Trophoblast cell (in vitro differentiated cells and primary cell): Measurements from ENCODE around the gene TCTN1.

Source experiments
- DNase-seq, 2 donors: peaks; one replicate each; pipeline ENCODE4 v3.0.0-alpha.2; 2016
- H2AFZ ChIP-seq: 2 replicates; pipeline ENCODE4 v1.6.1; 2013; ENCODE audit warnings: low read length, moderate library complexity, mild to moderate bottlenecking; ENCODE audit not compliant: insufficient read depth, poor library complexity
- H2AK5ac ChIP-seq: 2 replicates; pipeline ENCODE4 v1.6.1; 2013; ENCODE audit warnings: mild to moderate bottlenecking, low read length
- H2BK120ac ChIP-seq: 2 replicates; pipeline ENCODE4 v1.6.1; 2013; ENCODE audit warnings: low read length, mild to moderate bottlenecking, moderate library complexity; ENCODE audit not compliant: insufficient read depth, poor library complexity
- H2BK12ac ChIP-seq: 2 replicates; pipeline ENCODE4 v1.6.1; 2013; ENCODE audit warnings: mild to moderate bottlenecking, low read length, moderate library complexity
- H2BK5ac ChIP-seq: 2 replicates; pipeline ENCODE4 v1.6.1; 2013; ENCODE audit warnings: low read length, low read depth, moderate library complexity, mild to moderate bottlenecking; ENCODE audit not compliant: poor library complexity
- H3K14ac ChIP-seq: 2 replicates; pipeline ENCODE4 v1.6.1; 2013; ENCODE audit warnings: mild to moderate bottlenecking, low read length
- H3K18ac ChIP-seq: 2 replicates; pipeline ENCODE4 v1.6.1; 2013; ENCODE audit warnings: mild to moderate bottlenecking, low read length
- H3K23ac ChIP-seq: 2 replicates; pipeline ENCODE4 v1.6.1; 2013; ENCODE audit warnings: low read length
- H3K27ac ChIP-seq: 2 replicates; pipeline ENCODE4 v1.5.1; 2013; ENCODE audit warnings: low read depth, mild to moderate bottlenecking, inconsistent platforms, low read length, moderate library complexity
- H3K27me3 ChIP-seq: 2 replicates; pipeline ENCODE4 v1.6.1; 2013; ENCODE audit warnings: inconsistent platforms, mild to moderate bottlenecking, low read length, moderate library complexity; ENCODE audit not compliant: insufficient read depth
- H3K36me3 ChIP-seq, 2 experiments: 1 replicate in 1 of 2; 2 replicates in 1 of 2; pipeline ENCODE4 v1.6.1; 2013; ENCODE audit warnings: low read length in 2 of 2, mild to moderate bottlenecking in 2 of 2, moderate library complexity in 1 of 2; ENCODE audit not compliant: insufficient read depth in 2 of 2, control insufficient read depth in 1 of 2
- H3K4ac ChIP-seq: 2 replicates; pipeline ENCODE4 v1.6.1; 2013; ENCODE audit warnings: low read depth, mild to moderate bottlenecking, low read length, moderate library complexity
- H3K4me1 ChIP-seq, 2 experiments: 1 replicate in 1 of 2; 2 replicates in 1 of 2; pipeline ENCODE4 v1.6.1; 2013; ENCODE audit warnings: low read length in 2 of 2, mild to moderate bottlenecking in 2 of 2, moderate library complexity in 1 of 2; ENCODE audit not compliant: insufficient read depth in 2 of 2, control insufficient read depth in 1 of 2
- H3K4me2 ChIP-seq: 2 replicates; pipeline ENCODE4 v1.6.1; 2013; ENCODE audit warnings: inconsistent platforms, mild to moderate bottlenecking, low read length, moderate library complexity
- H3K4me3 ChIP-seq: 2 replicates; pipeline ENCODE4 v1.5.1; 2013; ENCODE audit warnings: mild to moderate bottlenecking, low read depth, low read length, inconsistent platforms
- H3K79me1 ChIP-seq: one replicate; pipeline ENCODE4 v1.6.1; 2013; ENCODE audit warnings: low read length
- H3K79me2 ChIP-seq: 2 replicates; pipeline ENCODE4 v1.6.1; 2013; ENCODE audit warnings: low read length, mild to moderate bottlenecking; ENCODE audit not compliant: control insufficient read depth, insufficient read depth, poor library complexity
- H3K9ac ChIP-seq: 2 replicates; pipeline ENCODE4 v1.6.1; 2013; ENCODE audit warnings: mild to moderate bottlenecking, low read length
- H3K9me3 ChIP-seq: 2 replicates; pipeline ENCODE4 v1.6.1; 2013; ENCODE audit warnings: low read depth, mild to moderate bottlenecking, control low read depth, inconsistent platforms, low read length; ENCODE audit not compliant: insufficient read depth
- H4K12ac ChIP-seq: 2 replicates; pipeline ENCODE4 v1.6.1; 2013; ENCODE audit warnings: low read depth, mild to moderate bottlenecking, low read length, moderate library complexity
- H4K8ac ChIP-seq: 2 replicates; pipeline ENCODE4 v1.6.1; 2013; ENCODE audit warnings: low read depth, mild to moderate bottlenecking, low read length, moderate library complexity
- H4K91ac ChIP-seq: one replicate; pipeline ENCODE4 v1.6.1; 2013; ENCODE audit warnings: low read depth, mild to moderate bottlenecking, low read length, moderate library complexity
- WGBS: extraction: QIAGEN DNeasy Blood & Tissue Kit; methylation state at CpG from one replicate; pipeline ENCODE4 v1.1.7; 2013; ENCODE audit warnings: missing lambda C conversion rate; ENCODE audit not compliant: insufficient read length, insufficient coverage; ENCODE audit errors: extremely low coverage; 5-methylcytosine and 5-hydroxymethylcytosine counted together

The TCTN1 gene

GRCh38 chr12:110619534-110619953, 5.6 kb downstream of the TCTN1 start:
- Histone ChIP-seq H4K91ac (no peak overlapping the region), H3K36me3 (no peaks in the 10 kb centered on the region), H3K14ac (no peak overlapping the region), H3K79me1 (no peaks in the 10 kb centered on the region), H3K4me1 (no peaks in the 10 kb centered on the region), H4K8ac (no peak overlapping the region), H2BK120ac (no peak overlapping the region), H3K9me3 (no peaks in the 10 kb centered on the region), H3K9ac (no peak overlapping the region), H3K27ac (no peak overlapping the region), H3K4me3 (no peak overlapping the region), H3K18ac (no peak overlapping the region), H4K12ac (no peak overlapping the region), H3K27me3 (no peaks in the 10 kb centered on the region), H2AK5ac (no peak overlapping the region), H3K23ac (no peak overlapping the region), H2AFZ (no peak overlapping the region), H2BK5ac (no peak overlapping the region), H2BK12ac (no peak overlapping the region), H3K4ac (no peak overlapping the region), H3K4me2 (no peak overlapping the region), H3K79me2 (no peaks in the 10 kb centered on the region)
- WGBS, result no CpG with 5 or more reads among the region's 4 CpGs
- DNase-seq, result no peak

- Histone ChIP-seq H2BK5ac (no peak overlapping the region), H3K14ac (no peak overlapping the region), H2AK5ac (no peak overlapping the region), H3K4me2 (no peak overlapping the region), H4K8ac (no peak overlapping the region), H3K4me1 (no peaks in the 10 kb centered on the region), H4K91ac (no peak overlapping the region), H3K36me3 (no peaks in the 10 kb centered on the region), H3K4me3 (peak overlapping the region; percentile 25), H3K79me1 (no peaks in the 10 kb centered on the region), H3K18ac (no peak overlapping the region), H3K79me2 (no peaks in the 10 kb centered on the region), H3K27ac (no peak overlapping the region), H3K27me3 (no peaks in the 10 kb centered on the region), H2BK120ac (no peak overlapping the region), H3K9ac (no peak overlapping the region), H2AFZ (no peak overlapping the region), H4K12ac (no peak overlapping the region), H2BK12ac (no peak overlapping the region), H3K9me3 (no peaks in the 10 kb centered on the region), H3K23ac (no peak overlapping the region), H3K4ac (no peak overlapping the region)
- WGBS, result no CpG with 5 or more reads among the region's 3 CpGs
- DNase-seq, result no peak
These were observed 8.7 kb downstream of the TCTN1 start for GRCh38 chr12:110622582-110622981.

DNA sequence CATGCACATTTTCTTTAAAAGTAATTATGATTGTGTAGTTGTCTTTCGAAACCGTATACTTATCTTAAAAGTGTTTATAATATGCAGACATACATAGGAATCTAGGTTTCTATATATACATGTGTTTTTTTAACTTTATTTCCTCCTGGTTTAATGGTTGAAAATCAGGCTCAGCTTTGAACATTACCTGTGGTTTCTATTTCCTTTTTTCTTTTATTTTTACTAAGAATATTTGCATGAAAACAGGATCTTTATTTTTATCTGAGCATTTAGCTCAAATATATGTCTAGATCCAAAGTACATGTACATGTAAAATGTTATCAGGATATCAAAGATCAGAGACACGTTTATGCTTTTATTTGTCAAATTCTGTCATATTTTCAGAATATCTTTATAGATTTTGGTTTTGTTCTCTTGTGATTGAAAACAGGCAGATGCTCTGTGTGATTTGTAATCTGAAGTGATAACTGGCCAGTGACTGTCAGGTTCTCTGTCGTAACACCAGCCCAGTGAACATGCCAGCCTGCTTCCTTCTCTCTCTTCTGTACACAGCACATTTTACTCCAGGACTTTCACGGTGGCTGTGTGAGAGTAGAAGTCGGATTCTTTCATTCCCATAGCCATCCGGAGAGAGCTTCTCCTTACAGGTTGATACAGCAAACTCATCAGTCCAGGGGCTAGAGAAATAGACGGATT, 13.7 kb downstream of the TCTN1 start:
- no peaks in the 10 kb centered on the region for H3K9me3 ChIP-seq
- H3K23ac ChIP-seq, result no peak overlapping the region
- H3K9ac ChIP-seq, result no peak overlapping the region
- no peak overlapping the region for H2BK5ac ChIP-seq
- no peak overlapping the region for H2BK12ac ChIP-seq
- no CpG with 5 or more reads among the region's 8 CpGs for WGBS
- no peaks in the 10 kb centered on the region for H3K4me1 ChIP-seq
- H3K14ac ChIP-seq, result no peak overlapping the region
- no peaks in the 10 kb centered on the region for H3K27me3 ChIP-seq
- no peak overlapping the region for H3K4me3 ChIP-seq
- H2BK120ac ChIP-seq, result no peak overlapping the region
- no peak overlapping the region for H2AFZ ChIP-seq
- no peak overlapping the region for H4K91ac ChIP-seq
- no peak overlapping the region for H3K27ac ChIP-seq
- no peak overlapping the region for H3K18ac ChIP-seq
- no peak overlapping the region for H4K8ac ChIP-seq
- no peaks in the 10 kb centered on the region for H3K36me3 ChIP-seq
- H3K4me2 ChIP-seq, result no peak overlapping the region
- H3K79me2 ChIP-seq, result no peaks in the 10 kb centered on the region
- no peak overlapping the region for H2AK5ac ChIP-seq
- no peaks in the 10 kb centered on the region for H3K79me1 ChIP-seq
- H3K4ac ChIP-seq, result no peak overlapping the region
- H4K12ac ChIP-seq, result no peak overlapping the region
- DNase-seq, result no peak

GRCh38 chr12:110635055-110635454, 21.1 kb downstream of the TCTN1 start:
- Histone ChIP-seq H3K4me1 (peaks cover 0 to 4% of the 10 kb centered on the region in 2 experiments), H3K18ac (no peak overlapping the region), H3K4me2 (no peak overlapping the region)

More at GRCh38 chr12:110635055-110635454, 21.1 kb downstream of the TCTN1 start:
- Histone ChIP-seq H3K79me1 (no peaks in the 10 kb centered on the region), H2AFZ (no peak overlapping the region), H4K91ac (no peak overlapping the region), H3K14ac (no peak overlapping the region), H3K23ac (no peak overlapping the region), H2BK12ac (no peak overlapping the region), H3K9ac (no peak overlapping the region), H3K79me2 (no peaks in the 10 kb centered on the region), H2AK5ac (no peak overlapping the region), H2BK120ac (no peak overlapping the region), H3K9me3 (no peaks in the 10 kb centered on the region), H3K36me3 (peaks cover 0 to 2% of the 10 kb centered on the region in 2 experiments), H2BK5ac (no peak overlapping the region), H3K4me3 (no peak overlapping the region), H4K12ac (no peak overlapping the region), H4K8ac (no peak overlapping the region), H3K4ac (no peak overlapping the region), H3K27me3 (no peaks in the 10 kb centered on the region), H3K27ac (no peak overlapping the region)
- no peak for DNase-seq
